Peyer's patch (tissue), 4 donors: ENCODE measurements around the gene PCDHB6.
"Not testable (repeated sequence)": the region's sequence is repeated elsewhere in the genome, so short reads cannot be mapped to it uniquely, and the experiment has no call there.

Experiments
- POLR2A ChIP-seq, 2 donors: fragments of 450-650 bp; IDR thresholded peaks; one replicate each; pipeline ENCODE4 v1.5.1; 2017; ENCODE audit warnings: antibody characterized with exemption in 2 of 2, mild to moderate bottlenecking in 2 of 2, moderate library complexity in 2 of 2
- TF ChIP-seq, protein P1 (sequence below), 6 experiments: fragments of 450-650 bp in 4 of 6; fragments of 200-600 bp in 2 of 6; sonication (generic) in 1 of 6; IDR thresholded peaks; one replicate each; pipeline ENCODE4 v1.5.1; 2017 to 2019; ENCODE audit warnings: antibody characterized with exemption in 6 of 6, mild to moderate bottlenecking in 3 of 6, moderate library complexity in 1 of 6

DNA sequence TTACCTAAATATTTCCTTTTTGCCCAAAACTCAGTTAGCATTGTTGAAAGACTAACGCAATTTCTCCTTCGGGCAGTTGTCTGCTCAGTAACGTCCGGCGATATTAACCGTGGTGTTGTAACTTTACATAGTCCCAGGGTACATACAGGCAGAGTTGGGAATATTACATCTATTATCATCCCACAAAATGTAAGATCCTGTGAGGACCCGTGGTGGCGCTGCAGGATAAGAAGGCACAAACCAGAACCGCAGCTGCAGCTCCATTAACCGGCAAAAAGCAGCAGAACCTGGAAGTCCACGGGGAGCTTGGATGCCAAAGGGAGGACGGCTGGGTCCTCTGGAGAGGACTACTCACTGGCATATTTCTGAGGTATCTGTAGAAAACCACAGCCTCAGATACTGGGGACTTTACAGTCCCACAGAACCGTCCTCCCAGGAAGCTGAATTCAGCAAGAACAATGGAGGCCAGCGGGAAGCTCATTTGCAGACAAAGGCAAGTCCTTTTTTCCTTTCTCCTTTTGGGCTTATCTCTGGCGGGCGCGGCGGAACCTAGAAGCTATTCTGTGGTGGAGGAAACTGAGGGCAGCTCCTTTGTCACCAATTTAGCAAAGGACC, 27.8 kb downstream of the PCDHB6 start, which contains the start of gene PCDHB8:
- TF ChIP-seq, protein P1, sequence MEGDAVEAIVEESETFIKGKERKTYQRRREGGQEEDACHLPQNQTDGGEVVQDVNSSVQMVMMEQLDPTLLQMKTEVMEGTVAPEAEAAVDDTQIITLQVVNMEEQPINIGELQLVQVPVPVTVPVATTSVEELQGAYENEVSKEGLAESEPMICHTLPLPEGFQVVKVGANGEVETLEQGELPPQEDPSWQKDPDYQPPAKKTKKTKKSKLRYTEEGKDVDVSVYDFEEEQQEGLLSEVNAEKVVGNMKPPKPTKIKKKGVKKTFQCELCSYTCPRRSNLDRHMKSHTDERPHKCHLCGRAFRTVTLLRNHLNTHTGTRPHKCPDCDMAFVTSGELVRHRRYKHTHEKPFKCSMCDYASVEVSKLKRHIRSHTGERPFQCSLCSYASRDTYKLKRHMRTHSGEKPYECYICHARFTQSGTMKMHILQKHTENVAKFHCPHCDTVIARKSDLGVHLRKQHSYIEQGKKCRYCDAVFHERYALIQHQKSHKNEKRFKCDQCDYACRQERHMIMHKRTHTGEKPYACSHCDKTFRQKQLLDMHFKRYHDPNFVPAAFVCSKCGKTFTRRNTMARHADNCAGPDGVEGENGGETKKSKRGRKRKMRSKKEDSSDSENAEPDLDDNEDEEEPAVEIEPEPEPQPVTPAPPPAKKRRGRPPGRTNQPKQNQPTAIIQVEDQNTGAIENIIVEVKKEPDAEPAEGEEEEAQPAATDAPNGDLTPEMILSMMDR (IDR thresholded peaks at IDR 0.05): not testable (repeated sequence)
- not testable (repeated sequence) for TF ChIP-seq POLR2A (IDR thresholded peaks at IDR 0.05)
